ENCODE measurements around the gene FGD5. TPM values are rescaled to one million over a fixed set of nuclear protein-coding genes. Genes with fewer than 3 reads are reported as not detected.

FGD5 gene
- polyA plus RNA-seq, 1 donor (not counting 4 experiments of a cell fraction or from before 2014, with no cell fraction given): not detected

GRCh38 chr3:14834807-14835466 lies 16.2 kb downstream of the FGD5 start:
- no peak overlapping the region for H3K4me2 ChIP-seq (ENCODE audit: control insufficient read depth, extremely low read depth, insufficient read depth, low read depth, low read length)
- dilution Hi-C loops (cut with MboI; ENCODE audit: extremely low pct_ligation_motif_present, low sequenced_read_pairs): loop anchor here (5.0 kb wide), 1 partner anchor 48 kb away; no protein-coding TSS in a partner anchor
- no peak overlapping the region for H3K27ac ChIP-seq (ENCODE audit: control insufficient read depth, insufficient read depth, low read length)
- no peaks in the 10 kb centered on the region for H3K9me1 ChIP-seq (ENCODE audit: control insufficient read depth, extremely low read depth, insufficient read depth, low read length)
- no peak for TF ChIP-seq CTCF (optimal IDR thresholded peaks at IDR 0.05 in 1 of 3, IDR thresholded peaks at IDR 0.05 in 1 of 3, conservative IDR thresholded peaks at IDR 0.05 in 1 of 3; ENCODE audit: extremely low read depth in 1 of 3, insufficient read depth in 2 of 3, low read length in 3 of 3)
- no peak for TF ChIP-seq EZH2 (IDR thresholded peaks at IDR 0.05; ENCODE audit: low read length)
- peaks cover 19% of the 10 kb centered on the region for H3K27me3 ChIP-seq (ENCODE audit: control insufficient read depth, extremely low read depth, insufficient read depth, low read length)
- H3K36me3 ChIP-seq (ENCODE audit: control insufficient read depth in 2 of 2, extremely low read depth in 1 of 2, insufficient read depth in 2 of 2, low read length in 2 of 2): no peaks in the 10 kb centered on the region
- H3K4me1 ChIP-seq (ENCODE audit: control insufficient read depth, extremely low read depth, insufficient read depth, low read length): no peaks in the 10 kb centered on the region
- no peaks in the 10 kb centered on the region for H3K79me2 ChIP-seq (ENCODE audit: control insufficient read depth, insufficient read depth, low read length)
- no peaks in the 10 kb centered on the region for H4K20me1 ChIP-seq (ENCODE audit: control insufficient read depth, extremely low read depth, insufficient read depth, low read length)
- H2AFZ ChIP-seq (ENCODE audit: control insufficient read depth, low read length): no peak overlapping the region
- DNase-seq (ENCODE audit: low read depth, low spot score) (no peak), FAIRE-seq (no peak)
- no peak overlapping the region for H3K4me3 ChIP-seq (ENCODE audit: control insufficient read depth in 2 of 3, extremely low read depth in 1 of 3, insufficient read depth in 2 of 3, low read depth in 1 of 3, low read length in 3 of 3)
- H3K9me3 ChIP-seq (ENCODE audit: control insufficient read depth, low read depth, low read length): no peaks in the 10 kb centered on the region
- H3K9ac ChIP-seq (ENCODE audit: control insufficient read depth, extremely low read depth, insufficient read depth, low read length): no peak overlapping the region

DNA sequence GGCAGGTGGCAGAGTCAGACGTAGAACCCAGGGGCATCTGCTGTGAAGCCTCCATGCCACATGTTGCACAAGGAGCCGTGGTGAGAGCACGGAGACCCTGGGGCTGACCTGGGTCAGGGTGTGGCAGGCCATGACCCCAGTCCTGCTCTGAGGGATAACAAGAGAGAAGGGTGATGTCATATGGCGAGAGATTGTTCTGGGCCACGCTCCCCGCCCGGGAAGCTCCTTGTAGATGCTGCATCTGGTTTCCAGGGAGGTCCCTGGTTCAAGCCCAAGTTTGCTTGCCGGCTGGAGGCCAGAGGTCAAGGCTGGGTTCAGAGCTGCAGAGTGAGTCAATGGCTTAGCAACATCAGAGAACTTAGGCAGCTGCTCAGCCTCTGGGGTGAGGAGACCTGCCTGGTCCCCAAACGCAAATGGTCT lies 17.3 kb downstream of the FGD5 start:
- Histone ChIP-seq H3K36me3 (ENCODE audit: control insufficient read depth in 2 of 2, extremely low read depth in 1 of 2, insufficient read depth in 2 of 2, low read length in 2 of 2) (no peaks in the 10 kb centered on the region), H3K27ac (ENCODE audit: control insufficient read depth, insufficient read depth, low read length) (no peak overlapping the region), H3K4me3 (ENCODE audit: control insufficient read depth in 2 of 3, extremely low read depth in 1 of 3, insufficient read depth in 2 of 3, low read depth in 1 of 3, low read length in 3 of 3) (no peak overlapping the region), H2AFZ (ENCODE audit: control insufficient read depth, low read length) (no peak overlapping the region), H3K79me2 (ENCODE audit: control insufficient read depth, insufficient read depth, low read length) (no peaks in the 10 kb centered on the region), H4K20me1 (ENCODE audit: control insufficient read depth, extremely low read depth, insufficient read depth, low read length) (no peaks in the 10 kb centered on the region), H3K4me1 (ENCODE audit: control insufficient read depth, extremely low read depth, insufficient read depth, low read length) (no peaks in the 10 kb centered on the region), H3K9ac (ENCODE audit: control insufficient read depth, extremely low read depth, insufficient read depth, low read length) (no peak overlapping the region), H3K9me1 (ENCODE audit: control insufficient read depth, extremely low read depth, insufficient read depth, low read length) (no peaks in the 10 kb centered on the region), H3K27me3 (ENCODE audit: control insufficient read depth, extremely low read depth, insufficient read depth, low read length) (peaks cover 16% of the 10 kb centered on the region), H3K9me3 (ENCODE audit: control insufficient read depth, low read depth, low read length) (no peaks in the 10 kb centered on the region), H3K4me2 (ENCODE audit: control insufficient read depth, extremely low read depth, insufficient read depth, low read depth, low read length) (no peak overlapping the region)
- no peak for FAIRE-seq
- TF ChIP-seq CTCF (optimal IDR thresholded peaks at IDR 0.05 in 1 of 3, IDR thresholded peaks at IDR 0.05 in 1 of 3, conservative IDR thresholded peaks at IDR 0.05 in 1 of 3; ENCODE audit: extremely low read depth in 1 of 3, insufficient read depth in 2 of 3, low read length in 3 of 3): no peak
- TF ChIP-seq EZH2 (IDR thresholded peaks at IDR 0.05; ENCODE audit: low read length): no peak
- no peak for DNase-seq (ENCODE audit: low read depth, low spot score)
- dilution Hi-C loops (cut with MboI; ENCODE audit: extremely low pct_ligation_motif_present, low sequenced_read_pairs): loop anchor here (5.0 kb wide), 1 partner anchor 49 kb away; no protein-coding TSS in a partner anchor

All from keratinocyte (primary cell).